Measurements from ENCODE around the gene RAB36. TPM values are rescaled to one million over a fixed set of nuclear protein-coding genes. Genes with fewer than 3 reads are reported as not detected.

RAB36 gene
- total RNA-seq, 1 donor from 2014 or later, result 0.26 TPM

DNA sequence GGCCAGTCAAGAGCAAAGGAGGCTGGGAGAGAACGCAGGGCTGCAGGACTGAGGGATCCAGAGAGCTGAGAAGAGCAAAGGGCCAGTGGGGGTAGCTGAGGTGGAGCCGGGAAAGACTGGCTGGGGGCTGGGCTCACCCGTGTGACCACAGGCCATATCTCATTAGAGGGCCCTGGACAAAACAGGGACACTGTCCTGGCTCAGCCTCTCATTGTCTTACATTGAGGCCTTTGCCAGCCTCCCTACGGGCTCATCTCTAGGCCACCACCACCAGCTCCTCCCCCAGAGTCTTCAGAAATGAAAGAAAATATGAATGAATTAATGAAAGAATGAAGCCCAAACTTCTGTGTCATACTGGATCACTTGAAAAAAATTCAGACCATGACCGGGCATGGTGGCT lies 9.2 kb downstream of the RAB36 start:
- no peak for FAIRE-seq
- no peak overlapping the region for H3K4me3 ChIP-seq (ENCODE audit: low read depth, low read length)
- no peaks in the 10 kb centered on the region for H3K27me3 ChIP-seq (ENCODE audit: control insufficient read depth, insufficient read depth, low read length)
- no peak for DNase-seq (ENCODE audit: low read depth)
- no peaks in the 10 kb centered on the region for H3K36me3 ChIP-seq (ENCODE audit: control insufficient read depth, insufficient read depth, low read length)
- TF ChIP-seq, protein P1, sequence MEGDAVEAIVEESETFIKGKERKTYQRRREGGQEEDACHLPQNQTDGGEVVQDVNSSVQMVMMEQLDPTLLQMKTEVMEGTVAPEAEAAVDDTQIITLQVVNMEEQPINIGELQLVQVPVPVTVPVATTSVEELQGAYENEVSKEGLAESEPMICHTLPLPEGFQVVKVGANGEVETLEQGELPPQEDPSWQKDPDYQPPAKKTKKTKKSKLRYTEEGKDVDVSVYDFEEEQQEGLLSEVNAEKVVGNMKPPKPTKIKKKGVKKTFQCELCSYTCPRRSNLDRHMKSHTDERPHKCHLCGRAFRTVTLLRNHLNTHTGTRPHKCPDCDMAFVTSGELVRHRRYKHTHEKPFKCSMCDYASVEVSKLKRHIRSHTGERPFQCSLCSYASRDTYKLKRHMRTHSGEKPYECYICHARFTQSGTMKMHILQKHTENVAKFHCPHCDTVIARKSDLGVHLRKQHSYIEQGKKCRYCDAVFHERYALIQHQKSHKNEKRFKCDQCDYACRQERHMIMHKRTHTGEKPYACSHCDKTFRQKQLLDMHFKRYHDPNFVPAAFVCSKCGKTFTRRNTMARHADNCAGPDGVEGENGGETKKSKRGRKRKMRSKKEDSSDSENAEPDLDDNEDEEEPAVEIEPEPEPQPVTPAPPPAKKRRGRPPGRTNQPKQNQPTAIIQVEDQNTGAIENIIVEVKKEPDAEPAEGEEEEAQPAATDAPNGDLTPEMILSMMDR (IDR thresholded peaks at IDR 0.05; ENCODE audit: insufficient read depth, low read length, severe bottlenecking), result no peak

GRCh38 chr22:23155143-23155542 lies 9.9 kb downstream of the RAB36 start:
- FAIRE-seq (peak; percentile 87), DNase-seq (ENCODE audit: low read depth) (no peak)
- Histone ChIP-seq H3K27me3 (ENCODE audit: control insufficient read depth, insufficient read depth, low read length) (no peaks in the 10 kb centered on the region), H3K36me3 (ENCODE audit: control insufficient read depth, insufficient read depth, low read length) (no peaks in the 10 kb centered on the region), H3K4me3 (ENCODE audit: low read depth, low read length) (no peak overlapping the region)
- TF ChIP-seq, protein P1 (IDR thresholded peaks at IDR 0.05; ENCODE audit: insufficient read depth, low read length, severe bottlenecking), result no peak

DNA sequence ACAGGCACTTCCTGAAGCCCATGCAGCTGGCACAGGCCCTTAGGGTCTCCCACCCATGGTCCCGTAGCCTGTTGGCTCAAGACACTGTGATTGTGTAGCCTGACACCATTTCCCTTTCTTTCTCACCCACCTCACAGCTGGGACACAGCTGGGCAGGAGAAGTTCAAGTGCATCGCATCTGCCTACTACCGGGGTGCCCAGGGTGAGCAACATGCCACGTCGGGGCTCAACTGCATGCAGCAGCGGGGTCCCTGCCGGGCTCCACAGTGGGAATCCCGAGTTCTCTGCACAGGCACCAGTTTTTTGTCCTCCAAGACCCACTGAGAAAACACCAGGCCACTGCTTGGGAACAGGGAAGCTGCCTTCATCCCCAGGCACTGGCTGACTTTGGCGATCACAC lies 10.6 kb downstream of the RAB36 start:
- Histone ChIP-seq H3K27me3 (ENCODE audit: control insufficient read depth, insufficient read depth, low read length) (no peaks in the 10 kb centered on the region), H3K4me3 (ENCODE audit: low read depth, low read length) (no peak overlapping the region), H3K36me3 (ENCODE audit: control insufficient read depth, insufficient read depth, low read length) (no peaks in the 10 kb centered on the region)
- TF ChIP-seq, protein P1 (IDR thresholded peaks at IDR 0.05; ENCODE audit: insufficient read depth, low read length, severe bottlenecking), result no peak
- DNase-seq (ENCODE audit: low read depth), result no peak
- FAIRE-seq, result no peak

DNA sequence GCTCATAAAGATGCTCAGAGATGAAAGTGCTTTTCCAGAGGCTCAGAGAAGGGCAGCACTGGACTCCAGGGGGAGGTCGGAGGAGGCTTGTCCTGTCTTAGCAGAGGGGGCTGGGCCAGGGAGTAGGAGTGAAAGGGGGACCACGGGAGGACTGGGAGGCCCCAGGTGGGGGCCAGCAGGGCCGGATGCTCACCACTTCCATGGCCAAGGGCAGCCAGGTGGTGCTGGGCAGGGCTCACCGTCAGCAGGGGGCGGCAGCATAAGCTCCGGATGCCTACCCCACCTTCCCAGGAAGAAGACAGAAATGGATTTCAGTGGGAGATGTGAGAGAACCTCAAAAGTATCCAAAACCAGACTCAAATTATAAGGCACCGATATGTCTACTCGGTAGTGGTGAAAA lies 11.0 kb downstream of the RAB36 start:
- DNase-seq (ENCODE audit: low read depth) (no peak), FAIRE-seq (no peak)
- Histone ChIP-seq H3K27me3 (ENCODE audit: control insufficient read depth, insufficient read depth, low read length) (no peaks in the 10 kb centered on the region), H3K36me3 (ENCODE audit: control insufficient read depth, insufficient read depth, low read length) (no peaks in the 10 kb centered on the region), H3K4me3 (ENCODE audit: low read depth, low read length) (no peak overlapping the region)
- TF ChIP-seq, protein P1 (IDR thresholded peaks at IDR 0.05; ENCODE audit: insufficient read depth, low read length, severe bottlenecking), result peak; percentile 8

- DNase-seq (ENCODE audit: low read depth), result no peak
- peak; percentile 50 for FAIRE-seq
- Histone ChIP-seq H3K36me3 (ENCODE audit: control insufficient read depth, insufficient read depth, low read length) (no peaks in the 10 kb centered on the region), H3K4me3 (ENCODE audit: low read depth, low read length) (no peak overlapping the region), H3K27me3 (ENCODE audit: control insufficient read depth, insufficient read depth, low read length) (no peaks in the 10 kb centered on the region)
- TF ChIP-seq, protein P1 (IDR thresholded peaks at IDR 0.05; ENCODE audit: insufficient read depth, low read length, severe bottlenecking), result no peak
These were observed 12.6 kb downstream of the RAB36 start for GRCh38 chr22:23157560-23158515.
